Cardiac muscle cell (in vitro differentiated cells and primary cell): ENCODE results near the gene MTUS2. TPM values are rescaled to one million over a fixed set of nuclear protein-coding genes. Genes with fewer than 3 reads are reported as not detected.

Experiments used
- DNase-seq, 2 donors: peaks; one replicate each; pipeline versions ENCODE4 v3.0.0 to v3.0.0-alpha.2; 2010 to 2017; ENCODE audit warnings: low read depth in 1 of 2, low spot score in 1 of 2
- H3K27ac ChIP-seq: fragments of 200-600 bp; sonication (generic); 2 replicates; pipeline ENCODE4 v1.5.1; 2016
- H3K27me3 ChIP-seq: fragments of 200-600 bp; sonication (generic); 2 replicates; pipeline ENCODE4 v1.6.0; 2016; ENCODE audit warnings: control low read depth
- H3K36me3 ChIP-seq: fragments of 200-600 bp; sonication (generic); 2 replicates; pipeline ENCODE4 v1.5.1; 2016; ENCODE audit warnings: control low read depth
- H3K4me1 ChIP-seq: fragments of 200-600 bp; sonication (generic); 2 replicates; pipeline ENCODE4 v1.8.1; 2017; ENCODE audit warnings: low read depth, mild to moderate bottlenecking, mixed run types
- H3K4me3 ChIP-seq: fragments of 200-600 bp; sonication (generic); 2 replicates; pipeline ENCODE4 v1.5.1; 2016; ENCODE audit warnings: mild to moderate bottlenecking
- H3K9me3 ChIP-seq: fragments of 200-600 bp; sonication (generic); 2 replicates; pipeline ENCODE4 v1.5.1; 2017; ENCODE audit warnings: low read depth, mild to moderate bottlenecking, control low read depth
- polyA plus RNA-seq: library from polyadenylated mRNA; unstranded; fragments of >200 nt; fragmentation: Nextera tagmentation; extraction: Ambion mirVana; gene quantifications from 2 replicates; pipeline ENCODE4 v1.2.1, GENCODE V29; 2016
- total RNA-seq: library from RNA; depleted of rRNA; stranded (reverse); fragments of >200 nt; gene quantifications from 2 replicates; pipeline ENCODE4 v1.2.3, GENCODE V29; 2016
- TF ChIP-seq, protein P1 (sequence below): IDR thresholded peaks from 2 replicates; pipeline ENCODE4 v1.5.1; 2012; ENCODE audit warnings: low read depth, mild to moderate bottlenecking, low read length

MTUS2 gene
- total and polyA plus RNA-seq, 2 experiments from 2014 or later: 31.6 to 96.9 TPM

DNA sequence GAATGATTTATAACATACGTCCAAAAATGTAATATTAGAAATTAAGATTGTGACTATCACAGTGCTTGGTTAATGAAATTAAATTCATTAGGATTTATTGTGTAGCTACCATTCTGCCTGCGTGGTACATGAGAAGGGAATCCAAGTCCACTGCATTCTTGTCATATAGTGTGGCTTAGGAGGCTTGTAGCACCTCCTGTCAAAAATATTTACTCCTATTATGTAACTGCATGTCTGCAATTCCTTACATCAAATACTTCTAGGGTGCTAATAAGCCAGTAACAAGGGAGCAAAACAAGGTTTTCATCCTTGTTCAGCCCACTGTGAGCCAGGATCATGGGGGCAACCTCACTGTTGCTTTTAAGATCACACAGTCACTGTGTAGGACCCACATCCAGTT lies 576.3 kb downstream of the MTUS2 start:
- Histone ChIP-seq H3K27ac (no peak overlapping the region), H3K27me3 (no peaks in the 10 kb centered on the region), H3K4me1 (peaks cover 12% of the 10 kb centered on the region), H3K9me3 (no peaks in the 10 kb centered on the region), H3K4me3 (no peak overlapping the region), H3K36me3 (no peaks in the 10 kb centered on the region)
- DNase-seq: no peak
- TF ChIP-seq, protein P1, sequence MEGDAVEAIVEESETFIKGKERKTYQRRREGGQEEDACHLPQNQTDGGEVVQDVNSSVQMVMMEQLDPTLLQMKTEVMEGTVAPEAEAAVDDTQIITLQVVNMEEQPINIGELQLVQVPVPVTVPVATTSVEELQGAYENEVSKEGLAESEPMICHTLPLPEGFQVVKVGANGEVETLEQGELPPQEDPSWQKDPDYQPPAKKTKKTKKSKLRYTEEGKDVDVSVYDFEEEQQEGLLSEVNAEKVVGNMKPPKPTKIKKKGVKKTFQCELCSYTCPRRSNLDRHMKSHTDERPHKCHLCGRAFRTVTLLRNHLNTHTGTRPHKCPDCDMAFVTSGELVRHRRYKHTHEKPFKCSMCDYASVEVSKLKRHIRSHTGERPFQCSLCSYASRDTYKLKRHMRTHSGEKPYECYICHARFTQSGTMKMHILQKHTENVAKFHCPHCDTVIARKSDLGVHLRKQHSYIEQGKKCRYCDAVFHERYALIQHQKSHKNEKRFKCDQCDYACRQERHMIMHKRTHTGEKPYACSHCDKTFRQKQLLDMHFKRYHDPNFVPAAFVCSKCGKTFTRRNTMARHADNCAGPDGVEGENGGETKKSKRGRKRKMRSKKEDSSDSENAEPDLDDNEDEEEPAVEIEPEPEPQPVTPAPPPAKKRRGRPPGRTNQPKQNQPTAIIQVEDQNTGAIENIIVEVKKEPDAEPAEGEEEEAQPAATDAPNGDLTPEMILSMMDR: no peak

DNA sequence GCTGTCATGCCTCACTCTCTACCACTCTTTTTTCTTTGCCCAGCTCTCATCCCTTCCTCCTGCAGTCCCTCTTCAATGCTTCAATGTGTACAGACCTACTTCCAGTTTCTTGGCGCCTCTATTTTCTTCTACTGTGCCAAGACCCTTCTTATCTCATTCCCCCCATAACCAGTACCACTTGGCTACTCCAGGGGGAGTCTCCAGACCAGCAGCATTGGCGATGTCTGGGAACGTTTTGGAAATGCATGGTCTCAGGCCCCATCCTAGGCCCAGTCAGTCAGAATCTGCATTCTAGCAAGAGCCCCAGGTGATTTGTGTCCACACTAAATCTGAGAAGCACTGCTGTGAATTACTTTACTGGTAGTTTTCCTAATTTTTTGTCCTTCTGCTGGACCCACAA lies 577.1 kb downstream of the MTUS2 start:
- H3K9me3 ChIP-seq: no peaks in the 10 kb centered on the region
- H3K4me1 ChIP-seq: peaks cover 9% of the 10 kb centered on the region
- no peak for DNase-seq
- H3K4me3 ChIP-seq: no peak overlapping the region
- no peaks in the 10 kb centered on the region for H3K27me3 ChIP-seq
- H3K36me3 ChIP-seq: no peaks in the 10 kb centered on the region
- no peak overlapping the region for H3K27ac ChIP-seq
- TF ChIP-seq, protein P1: no peak

DNA sequence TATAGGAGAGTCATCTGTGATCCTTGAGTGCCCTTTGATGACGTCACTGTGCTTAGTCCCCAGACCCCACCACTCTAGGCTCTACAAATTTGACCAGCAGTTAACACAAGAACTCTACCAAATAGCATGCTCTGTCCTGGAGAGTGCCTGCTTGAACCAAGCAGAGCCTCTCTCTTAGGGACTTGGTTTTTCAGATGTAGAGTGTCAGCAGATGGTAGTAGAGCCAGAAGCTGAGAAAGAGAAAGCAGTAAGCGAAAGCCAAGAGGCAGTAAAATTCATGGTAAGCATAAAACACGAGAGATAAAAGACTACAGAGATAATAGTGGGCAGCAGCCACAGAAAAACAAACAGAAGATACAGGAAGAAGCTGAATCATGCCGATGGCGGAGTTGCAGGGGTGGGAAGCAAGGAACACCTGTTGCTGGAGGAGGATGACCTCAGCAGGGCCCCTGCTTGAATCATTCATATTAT lies 582.1 kb downstream of the MTUS2 start:
- no peaks in the 10 kb centered on the region for H3K27me3 ChIP-seq
- no peaks in the 10 kb centered on the region for H3K9me3 ChIP-seq
- H3K36me3 ChIP-seq: no peaks in the 10 kb centered on the region
- TF ChIP-seq, protein P1: no peak
- DNase-seq: peak in 1 of 2 donors; percentile 4
- H3K4me1 ChIP-seq: no peaks in the 10 kb centered on the region
- no peak overlapping the region for H3K4me3 ChIP-seq
- H3K27ac ChIP-seq: no peak overlapping the region

DNA sequence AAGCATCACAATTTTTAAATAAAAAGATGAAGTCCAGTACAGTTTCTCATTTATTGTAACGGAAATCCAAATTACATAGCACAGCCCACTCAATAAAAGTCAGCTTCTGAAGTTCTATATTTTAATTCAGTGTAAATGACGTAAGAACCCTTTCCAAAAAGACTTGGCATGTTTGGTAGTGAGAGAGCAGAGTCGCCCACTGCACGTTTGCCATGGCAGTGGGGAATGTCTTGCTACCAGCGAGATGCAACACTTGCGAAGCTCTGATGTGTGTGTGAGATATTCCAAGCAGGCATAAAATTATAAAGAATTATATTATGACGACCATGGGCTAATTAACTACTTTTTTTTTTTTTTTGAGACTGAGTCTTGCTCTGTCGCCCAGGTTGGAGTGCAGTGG lies 585.3 kb downstream of the MTUS2 start:
- Histone ChIP-seq H3K4me3 (no peak overlapping the region), H3K27ac (no peak overlapping the region), H3K27me3 (no peaks in the 10 kb centered on the region), H3K9me3 (no peaks in the 10 kb centered on the region), H3K4me1 (no peaks in the 10 kb centered on the region), H3K36me3 (no peaks in the 10 kb centered on the region)
- no peak for DNase-seq
- TF ChIP-seq, protein P1: no peak

DNA sequence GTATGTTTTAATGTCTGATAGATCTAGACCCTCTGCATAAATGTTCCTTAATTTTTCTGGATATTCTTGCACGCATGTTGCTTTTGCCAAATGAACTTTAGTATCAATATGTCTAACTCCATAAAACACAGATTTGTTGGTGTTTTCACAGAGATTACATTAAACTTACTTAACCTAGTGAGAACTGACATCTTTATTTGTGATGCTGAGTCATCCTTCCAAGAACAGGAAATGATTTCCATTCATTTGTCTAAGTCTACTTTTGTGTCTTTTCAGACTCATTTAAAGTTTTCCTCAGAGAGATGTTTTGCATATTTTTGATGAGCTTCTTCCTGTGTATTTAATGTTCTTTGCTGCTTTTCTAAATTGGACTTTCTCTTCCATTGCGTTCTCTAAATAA lies 591.3 kb downstream of the MTUS2 start:
- no peak overlapping the region for H3K4me3 ChIP-seq
- no peak overlapping the region for H3K27ac ChIP-seq
- TF ChIP-seq, protein P1: no peak
- peak in 1 of 2 donors; percentile 12 for DNase-seq
- no peaks in the 10 kb centered on the region for H3K27me3 ChIP-seq
- no peaks in the 10 kb centered on the region for H3K9me3 ChIP-seq
- H3K36me3 ChIP-seq: no peaks in the 10 kb centered on the region
- H3K4me1 ChIP-seq: no peaks in the 10 kb centered on the region

DNA sequence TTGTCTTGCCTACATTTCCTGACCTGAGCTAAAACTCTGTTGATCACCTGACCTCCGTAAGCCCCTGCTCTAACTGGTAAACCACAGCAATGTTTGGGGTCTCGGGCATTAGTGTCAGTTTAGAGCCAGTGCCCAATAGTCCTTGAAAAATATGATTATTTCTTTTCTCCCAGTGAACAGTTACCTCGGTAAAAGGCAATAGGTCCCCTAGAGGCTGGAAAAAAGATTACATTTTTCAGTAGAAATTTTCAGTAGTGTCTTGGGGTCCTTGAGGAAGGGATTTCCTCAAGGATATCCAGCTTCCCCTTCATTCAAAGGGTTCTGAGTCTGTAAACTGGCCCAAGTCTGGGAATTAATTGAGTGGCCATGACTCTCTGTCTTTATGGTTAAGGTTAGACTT lies 597.9 kb downstream of the MTUS2 start:
- TF ChIP-seq, protein P1: no peak
- H3K9me3 ChIP-seq: no peaks in the 10 kb centered on the region

More for the DNA sequence above, 597.9 kb downstream of the MTUS2 start:
- H3K4me1 ChIP-seq: no peaks in the 10 kb centered on the region
- no peak overlapping the region for H3K4me3 ChIP-seq
- no peak for DNase-seq
- H3K27me3 ChIP-seq: no peaks in the 10 kb centered on the region
- no peaks in the 10 kb centered on the region for H3K36me3 ChIP-seq
- H3K27ac ChIP-seq: no peak overlapping the region
